ENCODE data around the gene HMMR.

Gene HMMR

GRCh38 chr5:163459819-163460561 is 442 bp upstream of the HMMR start, which contains the start of gene NUDCD2:
TSS of gene NUDCD2 (minus strand) at chr5:163460102. CDS start at chr5:163460050, 52 bp downstream.
- peak; percentile 98 for DNase-seq

GRCh38 chr5:163463063-163463435 is 2.6 kb downstream of the HMMR start:
- DNase-seq: peak; percentile 20

GRCh38 chr5:163467682-163468081 is 7.2 kb downstream of the HMMR start:
- DNase-seq: no peak

- peak; percentile 18 for DNase-seq
Observed at GRCh38 chr5:163473635-163474243, 13.3 kb downstream of the HMMR start.

- DNase-seq: peak; percentile 21
Observed at GRCh38 chr5:163475411-163475810, 15.0 kb downstream of the HMMR start.

GRCh38 chr5:163478126-163478981 is 17.9 kb downstream of the HMMR start:
- no peak for DNase-seq

- no peak for DNase-seq
Observed at GRCh38 chr5:163478982-163479271, 18.5 kb downstream of the HMMR start.

- peak; percentile 13 for DNase-seq
Observed at GRCh38 chr5:163489055-163489744, 28.8 kb downstream of the HMMR start.

- DNase-seq: no peak
Observed at GRCh38 chr5:163489745-163490075, 29.3 kb downstream of the HMMR start.

- no peak for DNase-seq
Observed at GRCh38 chr5:163496286-163496685, 35.9 kb downstream of the HMMR start.

- no peak for DNase-seq
Observed at GRCh38 chr5:163497315-163497714, 36.9 kb downstream of the HMMR start.

- DNase-seq: no peak
Observed at GRCh38 chr5:163498886-163499285, 38.5 kb downstream of the HMMR start.

GRCh38 chr5:163502521-163502920 is 42.1 kb downstream of the HMMR start:
- DNase-seq: no peak

- DNase-seq: peak; percentile 92
Observed at GRCh38 chr5:163503106-163504078, 43.0 kb downstream of the HMMR start.

- DNase-seq: peak; percentile 78
Observed at GRCh38 chr5:163504079-163504931, 43.9 kb downstream of the HMMR start.

GRCh38 chr5:163505049-163505367 is 44.6 kb downstream of the HMMR start:
- no peak for DNase-seq

- peak; percentile 97 for DNase-seq
Observed at GRCh38 chr5:163505368-163506094, 45.1 kb downstream of the HMMR start, which contains the start of gene MAT2B. TSS of gene MAT2B (plus strand) at chr5:163505619. CDS start at chr5:163505687, 68 bp downstream.

GRCh38 chr5:163506095-163506457 is 45.6 kb downstream of the HMMR start:
- no peak for DNase-seq

GRCh38 chr5:163506726-163507125 is 46.3 kb downstream of the HMMR start:
- DNase-seq: peak; percentile 38

GRCh38 chr5:163508753-163509152 is 48.3 kb downstream of the HMMR start:
- DNase-seq: peak; percentile 29
